Calu3 (cell line): ENCODE data around the gene RELT. TPM values are rescaled to one million over a fixed set of nuclear protein-coding genes. Genes with fewer than 3 reads are reported as not detected.

Experiments used
- BruUV-seq: library from RNA; stranded (reverse); fragments of 400-500 nt; replicated peaks from 2 replicates; lab custom pipeline; 2021; lab: Mats Ljungman, UMichigan
- CTCF ChIA-PET: fragments of 300-600 bp; sonication (Branson Sonifier 250); formaldehyde crosslinking; loops from one replicate; lab custom pipeline; 2022; ENCODE audit warnings: antibody characterized with exemption; lab: Charles Lee
- DNase-seq: peaks from one replicate; pipeline ENCODE4 v3.0.0; 2022
- H3K27ac Mint-ChIP-seq: one replicate; pipeline ENCODE4 v1.8.0; 2022; ENCODE audit warnings: mixed read lengths; ENCODE audit not compliant: unreplicated experiment
- H3K27me3 Mint-ChIP-seq: one replicate; pipeline ENCODE4 v1.8.0; 2022; ENCODE audit warnings: mixed read lengths; ENCODE audit not compliant: unreplicated experiment
- H3K36me3 Mint-ChIP-seq: one replicate; pipeline ENCODE4 v1.8.0; 2022; ENCODE audit warnings: mild to moderate bottlenecking, moderate library complexity, mixed read lengths; ENCODE audit not compliant: insufficient read depth, unreplicated experiment
- H3K4me1 Mint-ChIP-seq: one replicate; pipeline ENCODE4 v1.8.0; 2022; ENCODE audit warnings: mild to moderate bottlenecking, low read depth, mixed read lengths; ENCODE audit not compliant: unreplicated experiment
- H3K4me3 Mint-ChIP-seq: one replicate; pipeline ENCODE4 v1.8.0; 2022; ENCODE audit warnings: mild to moderate bottlenecking, low read depth, moderate library complexity, mixed read lengths; ENCODE audit not compliant: unreplicated experiment
- H3K9me3 Mint-ChIP-seq: one replicate; pipeline ENCODE4 v1.8.0; 2022; ENCODE audit warnings: low read depth, mixed read lengths; ENCODE audit not compliant: unreplicated experiment
- intact Hi-C: fragments of 100-400 bp; cut with micrococcal nuclease; formaldehyde crosslinking; loops from one replicate; pipeline ENCODE4 v1.10.0; 2022; ENCODE audit not compliant: unreplicated experiment
- total RNA-seq: library from RNA; stranded (reverse); gene quantifications from 2 replicates; pipeline ENCODE4 v1.2.3, GENCODE V29; 2022
- TF ChIP-seq, protein P1 (sequence below): fragments of 200-600 bp; IDR thresholded peaks from one replicate; pipeline ENCODE4 v1.8.0; 2022; ENCODE audit warnings: antibody characterized with exemption; ENCODE audit not compliant: unreplicated experiment

The RELT gene
- total RNA-seq, 1 experiment from 2014 or later: 11.8 TPM

DNA sequence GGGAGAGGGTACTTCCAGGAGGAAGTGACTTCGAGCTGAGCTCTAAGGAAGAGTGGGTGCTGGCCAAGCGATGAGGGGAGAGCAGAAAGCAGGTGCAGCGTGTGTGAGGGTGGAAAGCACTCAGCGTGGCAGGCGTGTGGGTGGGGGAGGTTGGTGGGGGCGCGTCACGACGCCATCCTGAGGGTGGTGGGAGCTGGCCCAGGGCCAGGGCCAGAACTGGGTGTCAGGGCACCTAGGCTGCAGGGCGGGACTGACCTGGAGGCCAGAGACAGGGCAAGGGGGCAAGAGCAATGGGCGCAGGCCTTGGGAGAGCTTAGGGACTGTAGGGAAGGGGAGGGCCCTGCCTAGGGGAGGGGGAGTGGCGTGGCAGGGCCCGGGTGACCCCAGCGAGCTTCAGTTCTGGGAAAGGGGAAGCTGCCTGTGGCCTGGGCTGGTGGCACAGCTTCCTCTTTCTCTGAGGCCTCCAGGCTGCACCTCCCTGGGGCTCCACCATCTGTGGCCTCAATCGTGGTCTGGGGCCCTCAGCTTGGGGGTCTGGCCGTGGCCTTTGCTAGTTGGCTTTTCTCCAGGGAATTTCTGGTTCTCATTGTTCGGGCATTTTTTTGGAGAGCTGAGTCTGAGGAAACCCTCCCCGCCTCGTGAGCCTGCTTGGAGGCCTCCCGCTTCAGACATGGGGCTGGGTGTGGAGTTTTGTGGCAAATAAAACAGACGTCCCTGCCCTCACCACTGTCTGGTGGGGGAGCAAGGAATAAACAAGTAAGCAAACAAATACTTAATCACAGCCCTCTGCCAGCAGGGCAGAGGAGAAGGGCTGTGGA, 8.9 kb downstream of the RELT start:
- Mint-ChIP-seq H3K4me3 (no peak overlapping the region), H3K9me3 (no peaks in the 10 kb centered on the region)
- BruUV-seq: no TSS peak

DNA sequence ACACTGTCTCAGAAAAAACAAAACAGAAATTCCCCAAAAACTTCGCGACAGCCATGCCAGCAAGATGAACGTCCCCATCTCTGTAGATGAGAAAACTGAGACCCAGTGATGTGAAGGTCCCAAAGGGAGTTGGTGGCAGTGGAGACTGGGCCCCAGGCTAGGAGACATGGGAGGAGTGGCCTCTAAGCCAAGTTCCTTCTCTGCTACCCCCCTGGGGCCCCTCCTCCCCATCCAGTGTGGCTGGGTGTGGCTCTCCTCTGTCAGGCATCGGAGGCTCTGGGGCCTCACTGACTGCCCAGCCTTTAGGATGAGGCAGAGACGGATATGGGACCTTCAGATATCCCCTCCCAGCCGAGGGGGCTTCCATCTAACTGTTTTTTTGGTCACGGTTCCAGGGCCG, 9.8 kb downstream of the RELT start:
- DNase-seq: no peak
- no peaks in the 10 kb centered on the region for H3K9me3 Mint-ChIP-seq
- TF ChIP-seq, protein P1, sequence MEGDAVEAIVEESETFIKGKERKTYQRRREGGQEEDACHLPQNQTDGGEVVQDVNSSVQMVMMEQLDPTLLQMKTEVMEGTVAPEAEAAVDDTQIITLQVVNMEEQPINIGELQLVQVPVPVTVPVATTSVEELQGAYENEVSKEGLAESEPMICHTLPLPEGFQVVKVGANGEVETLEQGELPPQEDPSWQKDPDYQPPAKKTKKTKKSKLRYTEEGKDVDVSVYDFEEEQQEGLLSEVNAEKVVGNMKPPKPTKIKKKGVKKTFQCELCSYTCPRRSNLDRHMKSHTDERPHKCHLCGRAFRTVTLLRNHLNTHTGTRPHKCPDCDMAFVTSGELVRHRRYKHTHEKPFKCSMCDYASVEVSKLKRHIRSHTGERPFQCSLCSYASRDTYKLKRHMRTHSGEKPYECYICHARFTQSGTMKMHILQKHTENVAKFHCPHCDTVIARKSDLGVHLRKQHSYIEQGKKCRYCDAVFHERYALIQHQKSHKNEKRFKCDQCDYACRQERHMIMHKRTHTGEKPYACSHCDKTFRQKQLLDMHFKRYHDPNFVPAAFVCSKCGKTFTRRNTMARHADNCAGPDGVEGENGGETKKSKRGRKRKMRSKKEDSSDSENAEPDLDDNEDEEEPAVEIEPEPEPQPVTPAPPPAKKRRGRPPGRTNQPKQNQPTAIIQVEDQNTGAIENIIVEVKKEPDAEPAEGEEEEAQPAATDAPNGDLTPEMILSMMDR: no peak
- CTCF ChIA-PET: no interaction called here
- no peak overlapping the region for H3K4me3 Mint-ChIP-seq
- H3K4me1 Mint-ChIP-seq: peaks cover 41% of the 10 kb centered on the region
- H3K27ac Mint-ChIP-seq: no peak overlapping the region
- no peaks in the 10 kb centered on the region for H3K27me3 Mint-ChIP-seq
- no TSS peak for BruUV-seq
- intact Hi-C loops: no loop called here
- H3K36me3 Mint-ChIP-seq: peaks cover 7% of the 10 kb centered on the region

More for the DNA sequence above, 8.9 kb downstream of the RELT start:
- Mint-ChIP-seq H3K36me3 (peaks cover 9% of the 10 kb centered on the region), H3K27me3 (no peaks in the 10 kb centered on the region), H3K27ac (no peak overlapping the region), H3K4me1 (peaks cover 36% of the 10 kb centered on the region)
- DNase-seq: no peak
- TF ChIP-seq, protein P1: no peak
- CTCF ChIA-PET: interaction anchor here (0.7 kb wide), 1 partner anchor 19 kb away, joined by 3 read pairs; no protein-coding TSS in a partner anchor
- intact Hi-C loops: no loop called here

DNA sequence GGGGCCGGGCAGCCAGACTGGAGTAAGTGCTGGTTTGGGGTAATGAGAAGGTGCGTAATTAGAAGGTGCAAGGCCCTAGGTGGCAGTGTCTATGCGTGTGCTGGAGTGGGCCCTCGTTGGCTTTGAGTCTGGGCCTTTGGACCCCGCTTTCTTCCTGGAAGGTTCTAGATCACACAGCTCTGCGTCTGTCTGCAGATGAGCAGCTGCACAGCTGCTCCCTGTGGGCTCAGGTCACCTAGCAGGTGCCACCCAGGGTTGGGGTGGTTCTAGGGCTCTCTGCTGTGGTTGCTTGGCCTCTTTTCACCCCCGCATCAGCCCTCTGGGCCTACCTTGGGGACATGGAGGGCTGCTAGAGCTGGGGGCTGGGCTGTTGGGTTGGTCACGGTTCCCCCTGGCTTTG, 10.3 kb downstream of the RELT start:
- intact Hi-C loops: no loop called here
- peaks cover 41% of the 10 kb centered on the region for H3K4me1 Mint-ChIP-seq
- H3K9me3 Mint-ChIP-seq: no peaks in the 10 kb centered on the region
- CTCF ChIA-PET: no interaction called here
- H3K36me3 Mint-ChIP-seq: peaks cover 4% of the 10 kb centered on the region
- no peaks in the 10 kb centered on the region for H3K27me3 Mint-ChIP-seq
- no peak overlapping the region for H3K4me3 Mint-ChIP-seq
- no TSS peak for BruUV-seq
- no peak for DNase-seq
- no peak overlapping the region for H3K27ac Mint-ChIP-seq
- TF ChIP-seq, protein P1: no peak

DNA sequence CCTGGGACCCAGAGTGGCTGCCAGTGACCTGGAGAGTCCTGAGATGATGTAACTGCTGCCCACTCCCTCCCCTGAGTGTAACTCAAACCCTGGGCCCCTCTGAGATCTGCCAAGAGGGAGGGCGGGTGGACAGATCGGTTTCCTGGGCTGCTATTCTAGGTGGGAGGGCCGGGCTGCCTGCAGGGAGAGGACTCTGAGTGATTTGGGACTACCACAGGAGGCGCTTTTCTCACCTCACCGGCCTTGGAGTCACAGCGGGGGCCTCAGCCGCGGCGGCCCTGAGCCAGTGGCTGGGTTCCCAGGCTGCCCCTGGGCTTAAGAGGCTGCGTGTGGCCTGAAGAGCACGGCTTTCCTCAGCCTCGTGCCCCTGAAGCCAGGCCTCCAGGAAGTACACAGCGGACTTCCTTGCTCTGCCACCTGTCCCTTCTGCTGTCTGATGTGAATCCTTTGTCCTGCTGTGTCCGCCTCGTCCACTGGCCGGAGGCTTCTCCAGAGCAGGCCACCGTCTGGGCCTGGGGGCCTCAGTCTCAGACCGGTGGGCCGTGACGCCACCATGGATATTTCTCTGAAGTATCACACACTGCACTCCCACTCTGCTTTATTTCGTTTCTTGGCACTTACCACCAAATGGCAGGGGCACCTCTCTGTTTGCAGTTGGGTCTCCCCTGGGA, 11.5 kb downstream of the RELT start:
- BruUV-seq: no TSS peak
- Mint-ChIP-seq H3K27ac (no peak overlapping the region), H3K4me1 (peaks cover 41% of the 10 kb centered on the region), H3K9me3 (no peaks in the 10 kb centered on the region), H3K27me3 (no peaks in the 10 kb centered on the region), H3K4me3 (no peak overlapping the region), H3K36me3 (peaks cover 4% of the 10 kb centered on the region)
- intact Hi-C loops: no loop called here
- TF ChIP-seq, protein P1: no peak
- CTCF ChIA-PET: interaction anchor here (0.5 kb wide), 1 partner anchor 357 kb away, joined by 5 read pairs; no protein-coding TSS in a partner anchor
- DNase-seq: no peak
